HCT116 (cell line): ENCODE measurements around the gene PARM1. TPM values are rescaled to one million over a fixed set of nuclear protein-coding genes. Genes with fewer than 3 reads are reported as not detected.

ENCODE experiments used
- ATAC-seq: fragments of 200-7000 bp; cut with Tn5 transposase; 2 replicates; pipeline ENCODE4 v1.9.1; 2020; ENCODE audit warnings: mild to moderate bottlenecking, moderate library complexity
- BruUV-seq: library from RNA; stranded (reverse); fragments of 400-500 nt; replicated peaks from 2 replicates; lab custom pipeline; 2021; lab: Mats Ljungman, UMichigan
- CTCF ChIA-PET: fragments of 300-600 bp; sonication (Branson Sonifier 250); formaldehyde crosslinking; loops from one replicate; lab custom pipeline; 2021; ENCODE audit warnings: antibody characterized with exemption; lab: Charles Lee
- POLR2A ChIA-PET: fragments of 300-600, 350-600 bp; sonication (Branson Sonifier 250); formaldehyde crosslinking; loops from one replicate; lab custom pipeline; 2021; ENCODE audit warnings: antibody characterized with exemption; lab: Charles Lee
- RAD21 ChIA-PET, 2 experiments: fragments of 300-600 bp; sonication (Branson Sonifier 250); formaldehyde crosslinking; loops; one replicate each; lab custom pipeline; 2023; ENCODE audit warnings: low total read pairs in 2 of 2; ENCODE audit not compliant: uncharacterized antibody in 2 of 2, unreplicated experiment in 2 of 2, low non-redundant PET in 1 of 2; lab: Charles Lee
- DNase-seq: peaks from one replicate; pipeline ENCODE4 v3.0.0-alpha.2; 2010; ENCODE audit warnings: low read depth, low spot score
- H2AFZ ChIP-seq: fragments of 200-600 bp; shearing (Covaris generic), sonication (generic); 2 replicates; pipeline ENCODE4 v1.6.1; 2017; ENCODE audit warnings: low read depth, mixed run types, mixed read lengths, antibody characterized with exemption, low read length; ENCODE audit not compliant: poor library complexity, severe bottlenecking
- H3K27ac ChIP-seq: 2 replicates; pipeline ENCODE4 v1.5.1; 2012; ENCODE audit warnings: low read depth, low read length
- H3K27me3 ChIP-seq: fragments of 200-600 bp; sonication (generic); 2 replicates; pipeline ENCODE4 v1.6.1; 2016; ENCODE audit warnings: mixed run types, low read length, mixed read lengths; ENCODE audit not compliant: insufficient read depth
- H3K36me3 ChIP-seq, 2 experiments: fragments of 200-500 bp in 1 of 2; fragments of 200-600 bp in 1 of 2; sonication (Bioruptor generic) in 1 of 2; sonication (generic) in 1 of 2; 2 replicates each; pipeline versions ENCODE4 v1.5.1 to v1.6.1; 2014 to 2016; ENCODE audit warnings: low read length in 2 of 2, inconsistent platforms in 1 of 2, mixed read lengths in 1 of 2, mixed run types in 1 of 2; ENCODE audit not compliant: insufficient read depth in 2 of 2, control insufficient read depth in 1 of 2
- H3K4me1 ChIP-seq, 2 experiments: fragments of 200-600 bp in 1 of 2; sonication (generic) in 1 of 2; 2 replicates each; pipeline versions ENCODE4 v1.5.1 to v1.6.1; 2012 to 2017; ENCODE audit warnings: low read length in 2 of 2, inconsistent platforms in 1 of 2, mild to moderate bottlenecking in 1 of 2, mixed read lengths in 1 of 2, mixed run types in 1 of 2, moderate library complexity in 1 of 2; ENCODE audit not compliant: insufficient read depth in 2 of 2, control insufficient read depth in 1 of 2
- H3K4me2 ChIP-seq: fragments of 200-600 bp; sonication (generic); 2 replicates; pipeline ENCODE4 v1.6.1; 2017; ENCODE audit warnings: mixed run types, low read length, mixed read lengths
- H3K4me3 ChIP-seq, 2 experiments: fragments of 200-600 bp in 1 of 2; sonication (generic) in 1 of 2; replicated peaks in 1 of 2; 2 replicates each; pipeline ENCODE4 v1.5.1; 2011 to 2016; ENCODE audit warnings: low read length in 2 of 2, control low read depth in 1 of 2, low read depth in 1 of 2, mild to moderate bottlenecking in 1 of 2, mixed read lengths in 1 of 2, mixed run types in 1 of 2
- H3K79me2 ChIP-seq: fragments of 200-600 bp; sonication (generic); 2 replicates; pipeline ENCODE4 v1.6.1; 2017; ENCODE audit warnings: mild to moderate bottlenecking, mixed run types, low read length, moderate library complexity, mixed read lengths; ENCODE audit not compliant: insufficient read depth
- H3K9ac ChIP-seq: fragments of 200-600 bp; sonication (generic); 2 replicates; pipeline ENCODE4 v1.6.1; 2016; ENCODE audit warnings: low read length, mixed read lengths
- H3K9me2 ChIP-seq: fragments of 200-600 bp; sonication (generic), shearing (Covaris generic); 2 replicates; pipeline ENCODE4 v1.6.1; 2017; ENCODE audit warnings: mixed run types, mild to moderate bottlenecking, moderate library complexity; ENCODE audit not compliant: insufficient read depth
- H3K9me3 ChIP-seq, 2 experiments: fragments of 200-500 bp in 1 of 2; fragments of 200-600 bp in 1 of 2; sonication (Bioruptor generic) in 1 of 2; sonication (generic) in 1 of 2; 2 replicates each; pipeline ENCODE4 v1.6.1; 2014 to 2017; ENCODE audit warnings: low read length in 2 of 2, mixed read lengths in 2 of 2, inconsistent platforms in 1 of 2, low read depth in 1 of 2, mild to moderate bottlenecking in 1 of 2, mixed run types in 1 of 2, moderate library complexity in 1 of 2; ENCODE audit not compliant: control insufficient read depth in 1 of 2, insufficient read depth in 1 of 2
- H4K20me1 ChIP-seq: fragments of 200-600 bp; sonication (generic), shearing (Covaris generic); 2 replicates; pipeline ENCODE4 v1.6.1; 2017; ENCODE audit warnings: mixed run types, mild to moderate bottlenecking, moderate library complexity; ENCODE audit not compliant: insufficient read depth
- ELF1 ChIP-seq: IDR thresholded peaks from 2 replicates; pipeline ENCODE4 v1.6.1; 2012; ENCODE audit warnings: low read depth, borderline replicate concordance
- JUND ChIP-seq: IDR thresholded peaks from 2 replicates; pipeline ENCODE4 v1.6.1; 2012
- SP1 ChIP-seq: IDR thresholded peaks from 2 replicates; pipeline ENCODE4 v1.6.1; 2012; ENCODE audit warnings: low read depth
- ZFX ChIP-seq: fragments of 450-650 bp; IDR thresholded peaks from 2 replicates; pipeline ENCODE4 v1.6.1; 2017
- ZNF274 ChIP-seq: fragments of 200-500 bp; sonication (Bioruptor generic); IDR thresholded peaks from 2 replicates; pipeline ENCODE4 v1.6.1; 2014; ENCODE audit warnings: mild to moderate bottlenecking, low read depth, low read length, inconsistent platforms
- intact Hi-C: fragments of 100-400 bp; cut with micrococcal nuclease; formaldehyde crosslinking; loops from 2 replicates; pipeline ENCODE4 v1.10.0; 2022
- total RNA-seq: library from RNA; stranded (reverse); gene quantifications from one replicate; pipeline ENCODE4 v1.2.1, GENCODE V29; 2021; ENCODE audit not compliant: unreplicated experiment
- TF ChIP-seq, protein P1 (sequence below): IDR thresholded peaks from 2 replicates; pipeline ENCODE4 v1.6.1; 2012; ENCODE audit warnings: low read depth
- TF ChIP-seq, protein P2 (sequence below), 3 experiments: fragments of 200-600 bp in 1 of 3; sonication (generic) in 1 of 3; IDR thresholded peaks in 2 of 3; conservative IDR thresholded peaks in 1 of 3; 2 replicates each; pipeline ENCODE4 v1.5.1; 2012 to 2017; ENCODE audit warnings: low read depth in 2 of 3, low read length in 2 of 3, antibody characterized with exemption in 1 of 3, borderline replicate concordance in 1 of 3, control low read depth in 1 of 3, mild to moderate bottlenecking in 1 of 3, mixed read lengths in 1 of 3, mixed run types in 1 of 3, moderate library complexity in 1 of 3; ENCODE audit not compliant: insufficient read depth in 1 of 3
- TF ChIP-seq, protein P3 (sequence below): IDR thresholded peaks from 2 replicates; pipeline ENCODE4 v1.6.1; 2012

Gene PARM1
- total RNA-seq, 1 experiment from 2014 or later = 11.7 TPM

- BruUV-seq = no TSS peak
- TF ChIP-seq, protein P1, sequence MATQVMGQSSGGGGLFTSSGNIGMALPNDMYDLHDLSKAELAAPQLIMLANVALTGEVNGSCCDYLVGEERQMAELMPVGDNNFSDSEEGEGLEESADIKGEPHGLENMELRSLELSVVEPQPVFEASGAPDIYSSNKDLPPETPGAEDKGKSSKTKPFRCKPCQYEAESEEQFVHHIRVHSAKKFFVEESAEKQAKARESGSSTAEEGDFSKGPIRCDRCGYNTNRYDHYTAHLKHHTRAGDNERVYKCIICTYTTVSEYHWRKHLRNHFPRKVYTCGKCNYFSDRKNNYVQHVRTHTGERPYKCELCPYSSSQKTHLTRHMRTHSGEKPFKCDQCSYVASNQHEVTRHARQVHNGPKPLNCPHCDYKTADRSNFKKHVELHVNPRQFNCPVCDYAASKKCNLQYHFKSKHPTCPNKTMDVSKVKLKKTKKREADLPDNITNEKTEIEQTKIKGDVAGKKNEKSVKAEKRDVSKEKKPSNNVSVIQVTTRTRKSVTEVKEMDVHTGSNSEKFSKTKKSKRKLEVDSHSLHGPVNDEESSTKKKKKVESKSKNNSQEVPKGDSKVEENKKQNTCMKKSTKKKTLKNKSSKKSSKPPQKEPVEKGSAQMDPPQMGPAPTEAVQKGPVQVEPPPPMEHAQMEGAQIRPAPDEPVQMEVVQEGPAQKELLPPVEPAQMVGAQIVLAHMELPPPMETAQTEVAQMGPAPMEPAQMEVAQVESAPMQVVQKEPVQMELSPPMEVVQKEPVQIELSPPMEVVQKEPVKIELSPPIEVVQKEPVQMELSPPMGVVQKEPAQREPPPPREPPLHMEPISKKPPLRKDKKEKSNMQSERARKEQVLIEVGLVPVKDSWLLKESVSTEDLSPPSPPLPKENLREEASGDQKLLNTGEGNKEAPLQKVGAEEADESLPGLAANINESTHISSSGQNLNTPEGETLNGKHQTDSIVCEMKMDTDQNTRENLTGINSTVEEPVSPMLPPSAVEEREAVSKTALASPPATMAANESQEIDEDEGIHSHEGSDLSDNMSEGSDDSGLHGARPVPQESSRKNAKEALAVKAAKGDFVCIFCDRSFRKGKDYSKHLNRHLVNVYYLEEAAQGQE = no peak
- TF ChIP-seq ZNF274 = no peak
- TF ChIP-seq ELF1 = no peak
- TF ChIP-seq, protein P2, sequence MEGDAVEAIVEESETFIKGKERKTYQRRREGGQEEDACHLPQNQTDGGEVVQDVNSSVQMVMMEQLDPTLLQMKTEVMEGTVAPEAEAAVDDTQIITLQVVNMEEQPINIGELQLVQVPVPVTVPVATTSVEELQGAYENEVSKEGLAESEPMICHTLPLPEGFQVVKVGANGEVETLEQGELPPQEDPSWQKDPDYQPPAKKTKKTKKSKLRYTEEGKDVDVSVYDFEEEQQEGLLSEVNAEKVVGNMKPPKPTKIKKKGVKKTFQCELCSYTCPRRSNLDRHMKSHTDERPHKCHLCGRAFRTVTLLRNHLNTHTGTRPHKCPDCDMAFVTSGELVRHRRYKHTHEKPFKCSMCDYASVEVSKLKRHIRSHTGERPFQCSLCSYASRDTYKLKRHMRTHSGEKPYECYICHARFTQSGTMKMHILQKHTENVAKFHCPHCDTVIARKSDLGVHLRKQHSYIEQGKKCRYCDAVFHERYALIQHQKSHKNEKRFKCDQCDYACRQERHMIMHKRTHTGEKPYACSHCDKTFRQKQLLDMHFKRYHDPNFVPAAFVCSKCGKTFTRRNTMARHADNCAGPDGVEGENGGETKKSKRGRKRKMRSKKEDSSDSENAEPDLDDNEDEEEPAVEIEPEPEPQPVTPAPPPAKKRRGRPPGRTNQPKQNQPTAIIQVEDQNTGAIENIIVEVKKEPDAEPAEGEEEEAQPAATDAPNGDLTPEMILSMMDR (IDR thresholded peaks at IDR 0.05 in 2 of 3, conservative IDR thresholded peaks at IDR 0.05 in 1 of 3; ENCODE audit: borderline replicate concordance in 1 of 3, insufficient read depth in 1 of 3, low read depth in 2 of 3, low read length in 2 of 3) = no peak
- no peak for TF ChIP-seq SP1
- TF ChIP-seq, protein P3, sequence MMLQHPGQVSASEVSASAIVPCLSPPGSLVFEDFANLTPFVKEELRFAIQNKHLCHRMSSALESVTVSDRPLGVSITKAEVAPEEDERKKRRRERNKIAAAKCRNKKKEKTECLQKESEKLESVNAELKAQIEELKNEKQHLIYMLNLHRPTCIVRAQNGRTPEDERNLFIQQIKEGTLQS = no peak
- no peak for TF ChIP-seq ZFX
- no peak for TF ChIP-seq JUND
- no peak overlapping the region for H3K4me3 ChIP-seq
- no peaks in the 10 kb centered on the region for H3K36me3 ChIP-seq
- no peak for ATAC-seq
- no peak overlapping the region for H3K27ac ChIP-seq
- no peaks in the 10 kb centered on the region for H4K20me1 ChIP-seq
- no peaks in the 10 kb centered on the region for H3K9me2 ChIP-seq
- intact Hi-C loops = no loop called here
- no peaks in the 10 kb centered on the region for H3K79me2 ChIP-seq
- ChIA-PET POLR2A (no interaction called here), CTCF (no interaction called here), RAD21 (no interaction called here)
- no peaks in the 10 kb centered on the region for H3K27me3 ChIP-seq
- no peak overlapping the region for H2AFZ ChIP-seq
- H3K9me3 ChIP-seq = no peaks in the 10 kb centered on the region
- no peak overlapping the region for H3K4me2 ChIP-seq
- H3K4me1 ChIP-seq = no peaks in the 10 kb centered on the region
- H3K9ac ChIP-seq = no peak overlapping the region
- no peak for DNase-seq
Measured at GRCh38 chr4:74900862-74901261, 32.1 kb upstream of the PARM1 start.
